Right cardiac atrium (tissue), 5 donors: ENCODE data around the gene PPP2R3A. TPM values are rescaled to one million over a fixed set of nuclear protein-coding genes. Genes with fewer than 3 reads are reported as not detected.
"Not testable (repeated sequence)": the region's sequence is repeated elsewhere in the genome, so short reads cannot be mapped to it uniquely, and the experiment has no call there.

Experiments
- ATAC-seq, 2 donors: fragments of 200-7000 bp; cut with Tn5 transposase; one replicate each; pipeline versions ENCODE4 v1.8.0 to v1.9.1; 2020; ENCODE audit warnings: moderate library complexity in 2 of 2, mild to moderate bottlenecking in 1 of 2
- DNase-seq, 3 donors: peaks; one replicate each; pipeline ENCODE4 v3.0.0-alpha.2; 2020
- H3K27ac ChIP-seq: one replicate; pipeline ENCODE4 v1.5.1; 2013; ENCODE audit warnings: mild to moderate bottlenecking, low read length, control low read depth, moderate library complexity
- H3K27me3 ChIP-seq: one replicate; pipeline ENCODE4 v1.6.1; 2013; ENCODE audit not compliant: control insufficient read depth, insufficient read depth
- H3K4me1 ChIP-seq: one replicate; pipeline ENCODE4 v1.6.1; 2013; ENCODE audit warnings: low read length; ENCODE audit not compliant: control insufficient read depth, insufficient read depth
- H3K4me3 ChIP-seq: one replicate; pipeline ENCODE4 v1.5.1; 2013; ENCODE audit warnings: low read length, control low read depth
- H3K9me3 ChIP-seq: one replicate; pipeline ENCODE4 v1.6.1; 2013; ENCODE audit warnings: low read length; ENCODE audit not compliant: control insufficient read depth
- WGBS: extraction: QIAGEN DNeasy Blood & Tissue Kit; methylation state at CpG from one replicate; pipeline ENCODE4 v1.1.7; 2013; 5-methylcytosine and 5-hydroxymethylcytosine counted together
- intact Hi-C, 4 donors: fragments of 100-400 bp; cut with DNase I; formaldehyde crosslinking; loops; one replicate each; pipeline versions ENCODE4 v1.11.0 to v1.14.0; 2022 to 2023
- polyA plus RNA-seq: library from polyadenylated mRNA; stranded (reverse); fragments of 200-250 nt; gene quantifications from one replicate; pipeline ENCODE4 v1.2.3, GENCODE V29; 2013
- total RNA-seq, 4 donors: library from RNA; stranded (reverse); fragmentation: NEBNext Ultra II Directional; extraction: Animal tissue kit (Norgen Biotek cat#: 25700); gene quantifications; one replicate each; pipeline ENCODE4 v1.2.1, GENCODE V29; 2021
- donor health status: healthy with polysubstance abuse.
- donor health status: DM: no; HTN: yes; CAD: no.
- donor health status: DM: no; HTN: no; CAD: no.
- donor health status: DM: no; HTN: yes; CAD: no; lungs with severe emphysema.
- donor health status: DM: yes; HTN: yes; CAD: no.

PPP2R3A gene
- total and polyA plus RNA-seq, 5 donors: 26.4 to 89.6 (median 63.4) TPM

- Histone ChIP-seq H3K27me3 (no peaks in the 10 kb centered on the region), H3K4me3 (no peak overlapping the region), H3K27ac (no peak overlapping the region), H3K9me3 (no peaks in the 10 kb centered on the region), H3K4me1 (no peaks in the 10 kb centered on the region)
- 25% methylated on average over 1 of the region's 1 CpG for WGBS
- DNase-seq (peak in 1 of 3 donors; percentile 65), ATAC-seq (peak; percentile 48 to 75)
- intact Hi-C loops: no loop called here
Observed at GRCh38 chr3:135929670-135930069, 35.9 kb upstream of the PPP2R3A start.

- DNase-seq: no peak
- Histone ChIP-seq H3K9me3 (no peaks in the 10 kb centered on the region), H3K4me3 (no peak overlapping the region), H3K4me1 (no peaks in the 10 kb centered on the region), H3K27ac (no peak overlapping the region), H3K27me3 (no peaks in the 10 kb centered on the region)
- no peak for ATAC-seq
- 33% methylated on average over 1 of the region's 1 CpG for WGBS
- intact Hi-C loops: no loop called here
Observed at GRCh38 chr3:135930255-135930654, 35.3 kb upstream of the PPP2R3A start.

- H3K9me3 ChIP-seq, H3K4me1 ChIP-seq, H3K4me3 ChIP-seq, DNase-seq, H3K27ac ChIP-seq, H3K27me3 ChIP-seq, ATAC-seq, intact Hi-C loops: not testable (repeated sequence)
- whole genome bisulfite sequencing: 85% methylated on average over 5 of the region's 5 CpGs
Observed at GRCh38 chr3:135935171-135935570, 30.4 kb upstream of the PPP2R3A start.

- H3K27me3 ChIP-seq, H3K4me3 ChIP-seq, H3K4me1 ChIP-seq, ATAC-seq, H3K27ac ChIP-seq, H3K9me3 ChIP-seq, DNase-seq, intact Hi-C loops: not testable (repeated sequence)
- 91% methylated on average over 1 of the region's 1 CpG for WGBS
Observed at GRCh38 chr3:135937766-135938165, 27.8 kb upstream of the PPP2R3A start.

GRCh38 chr3:135944831-135945230, 20.7 kb upstream of the PPP2R3A start:
- no peak for ATAC-seq
- intact Hi-C loops: no loop called here
- Histone ChIP-seq H3K27ac (no peak overlapping the region), H3K4me1 (no peaks in the 10 kb centered on the region), H3K4me3 (no peak overlapping the region), H3K9me3 (no peaks in the 10 kb centered on the region), H3K27me3 (no peaks in the 10 kb centered on the region)
- 88% methylated on average over 2 of the region's 2 CpGs for WGBS
- no peak for DNase-seq

- H3K27me3 ChIP-seq: no peaks in the 10 kb centered on the region
Observed at GRCh38 chr3:135950941-135951340, 14.6 kb upstream of the PPP2R3A start.

GRCh38 chr3:135964160-135964955, 1.2 kb upstream of the PPP2R3A start:
- ATAC-seq (no peak), DNase-seq (no peak)
- no peak overlapping the region for H3K4me3 ChIP-seq
- intact Hi-C loops: loop anchor here in 1 of 4 donors (10.0 kb wide), 1 partner anchor 60 kb away; no protein-coding TSS in a partner anchor
- 74% methylated on average over 1 of the region's 1 CpG for WGBS
- H3K27me3 ChIP-seq: no peaks in the 10 kb centered on the region
- H3K27ac ChIP-seq: no peak overlapping the region
- peaks cover 1% of the 10 kb centered on the region for H3K9me3 ChIP-seq
- H3K4me1 ChIP-seq: no peaks in the 10 kb centered on the region

More at GRCh38 chr3:135950941-135951340, 14.6 kb upstream of the PPP2R3A start:
- WGBS: 90% methylated on average over 2 of the region's 2 CpGs
- Histone ChIP-seq H3K4me3 (no peak overlapping the region), H3K9me3 (no peaks in the 10 kb centered on the region), H3K27ac (no peak overlapping the region), H3K4me1 (no peaks in the 10 kb centered on the region)
- no peak for DNase-seq
- ATAC-seq: no peak
- intact Hi-C loops: no loop called here

- ATAC-seq (peak; percentile 30 to 52), DNase-seq (no peak)
- 7% methylated on average over 16 of the region's 16 CpGs for WGBS
- H3K4me1 ChIP-seq: no peaks in the 10 kb centered on the region
- intact Hi-C loops: loop anchor here in 1 of 4 donors (10.0 kb wide), 1 partner anchor 60 kb away; no protein-coding TSS in a partner anchor
- no peak overlapping the region for H3K27ac ChIP-seq
- H3K4me3 ChIP-seq: peak overlapping the region; percentile 75
- no peaks in the 10 kb centered on the region for H3K9me3 ChIP-seq
- no peaks in the 10 kb centered on the region for H3K27me3 ChIP-seq
Observed at GRCh38 chr3:135965129-135965505, 411 bp upstream of the PPP2R3A start.

- Histone ChIP-seq H3K27ac (peak overlapping the region; percentile 61), H3K27me3 (no peaks in the 10 kb centered on the region), H3K9me3 (no peaks in the 10 kb centered on the region), H3K4me3 (peak overlapping the region; percentile 75), H3K4me1 (no peaks in the 10 kb centered on the region)
- intact Hi-C loops: loop anchor here in 1 of 4 donors (10.0 kb wide), 1 partner anchor 58 kb away; no protein-coding TSS in a partner anchor
- WGBS: 3% methylated on average over 38 of the region's 38 CpGs
- peak; percentile 27 to 30 for ATAC-seq
- DNase-seq: no peak
Observed at GRCh38 chr3:135966271-135966961, 888 bp downstream of the PPP2R3A start.

GRCh38 chr3:135966962-135967274, 1.4 kb downstream of the PPP2R3A start:
- intact Hi-C loops: loop anchor here in 1 of 4 donors (10.0 kb wide), 1 partner anchor 58 kb away; no protein-coding TSS in a partner anchor
- WGBS: 53% methylated on average over 2 of the region's 2 CpGs
- no peaks in the 10 kb centered on the region for H3K4me1 ChIP-seq

GRCh38 chr3:135967867-135968266, 2.3 kb downstream of the PPP2R3A start:
- intact Hi-C loops: loop anchor here in 1 of 4 donors (10.0 kb wide), 1 partner anchor 57 kb away; no protein-coding TSS in a partner anchor
- ATAC-seq: no peak
- no peak overlapping the region for H3K27ac ChIP-seq
- DNase-seq: no peak
- no peaks in the 10 kb centered on the region for H3K9me3 ChIP-seq
- no peaks in the 10 kb centered on the region for H3K4me1 ChIP-seq
- H3K27me3 ChIP-seq: no peaks in the 10 kb centered on the region
- H3K4me3 ChIP-seq: peak overlapping the region; percentile 6
- WGBS: 83% methylated on average over 4 of the region's 4 CpGs

More at GRCh38 chr3:135966962-135967274, 1.4 kb downstream of the PPP2R3A start:
- Histone ChIP-seq H3K27me3 (no peaks in the 10 kb centered on the region), H3K9me3 (no peaks in the 10 kb centered on the region), H3K27ac (no peak overlapping the region), H3K4me3 (peak overlapping the region; percentile 75)
- DNase-seq (no peak), ATAC-seq (no peak)
